Uterus (tissue), 2 donors: ENCODE measurements around the gene NAV3.

Source experiments
- POLR2A ChIP-seq, 2 donors: fragments of 450-650 bp; IDR thresholded peaks; one replicate each; pipeline ENCODE4 v1.6.1; 2016; ENCODE audit warnings: antibody characterized with exemption in 2 of 2, mild to moderate bottlenecking in 1 of 2, moderate library complexity in 1 of 2
- TF ChIP-seq, protein P1 (sequence below), 4 experiments: fragments of 200-600 bp in 2 of 4; fragments of 450-650 bp in 2 of 4; sonication (generic) in 2 of 4; IDR thresholded peaks; one replicate each; pipeline ENCODE4 v1.5.1; 2016 to 2019; ENCODE audit warnings: antibody characterized with exemption in 4 of 4, mild to moderate bottlenecking in 2 of 4, moderate library complexity in 1 of 4

DNA sequence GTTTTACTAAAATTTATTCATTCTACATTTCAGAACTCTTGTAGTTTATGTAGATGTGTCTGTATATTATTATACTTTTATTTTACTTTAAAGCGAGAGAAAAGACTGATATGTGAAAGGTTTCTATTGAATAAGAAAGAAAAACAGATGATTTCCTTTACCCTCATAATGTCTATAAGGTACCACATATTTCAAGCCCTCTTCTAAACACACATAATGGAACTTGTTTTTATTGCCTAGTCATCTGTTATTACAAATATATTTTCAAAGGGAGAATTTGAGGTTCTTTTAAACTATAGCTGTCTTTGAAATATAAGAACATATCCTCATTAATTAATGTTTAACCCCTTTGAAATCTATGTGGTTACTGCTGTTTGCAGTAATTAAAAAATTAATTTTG is 34.5 kb downstream of the NAV3 start:
- TF ChIP-seq, protein P1, sequence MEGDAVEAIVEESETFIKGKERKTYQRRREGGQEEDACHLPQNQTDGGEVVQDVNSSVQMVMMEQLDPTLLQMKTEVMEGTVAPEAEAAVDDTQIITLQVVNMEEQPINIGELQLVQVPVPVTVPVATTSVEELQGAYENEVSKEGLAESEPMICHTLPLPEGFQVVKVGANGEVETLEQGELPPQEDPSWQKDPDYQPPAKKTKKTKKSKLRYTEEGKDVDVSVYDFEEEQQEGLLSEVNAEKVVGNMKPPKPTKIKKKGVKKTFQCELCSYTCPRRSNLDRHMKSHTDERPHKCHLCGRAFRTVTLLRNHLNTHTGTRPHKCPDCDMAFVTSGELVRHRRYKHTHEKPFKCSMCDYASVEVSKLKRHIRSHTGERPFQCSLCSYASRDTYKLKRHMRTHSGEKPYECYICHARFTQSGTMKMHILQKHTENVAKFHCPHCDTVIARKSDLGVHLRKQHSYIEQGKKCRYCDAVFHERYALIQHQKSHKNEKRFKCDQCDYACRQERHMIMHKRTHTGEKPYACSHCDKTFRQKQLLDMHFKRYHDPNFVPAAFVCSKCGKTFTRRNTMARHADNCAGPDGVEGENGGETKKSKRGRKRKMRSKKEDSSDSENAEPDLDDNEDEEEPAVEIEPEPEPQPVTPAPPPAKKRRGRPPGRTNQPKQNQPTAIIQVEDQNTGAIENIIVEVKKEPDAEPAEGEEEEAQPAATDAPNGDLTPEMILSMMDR (IDR thresholded peaks at IDR 0.05): no peak
- no peak for TF ChIP-seq POLR2A (IDR thresholded peaks at IDR 0.05)
